CD4-positive, alpha-beta T cell treated with Interleukin-15 for 4 hours (primary cell): ENCODE measurements around the gene PDCD4.

ENCODE experiments used
- DNase-seq: peaks from one replicate; pipeline ENCODE4 v3.0.0-alpha.2; 2020; ENCODE audit warnings: low spot score

Gene PDCD4

DNA sequence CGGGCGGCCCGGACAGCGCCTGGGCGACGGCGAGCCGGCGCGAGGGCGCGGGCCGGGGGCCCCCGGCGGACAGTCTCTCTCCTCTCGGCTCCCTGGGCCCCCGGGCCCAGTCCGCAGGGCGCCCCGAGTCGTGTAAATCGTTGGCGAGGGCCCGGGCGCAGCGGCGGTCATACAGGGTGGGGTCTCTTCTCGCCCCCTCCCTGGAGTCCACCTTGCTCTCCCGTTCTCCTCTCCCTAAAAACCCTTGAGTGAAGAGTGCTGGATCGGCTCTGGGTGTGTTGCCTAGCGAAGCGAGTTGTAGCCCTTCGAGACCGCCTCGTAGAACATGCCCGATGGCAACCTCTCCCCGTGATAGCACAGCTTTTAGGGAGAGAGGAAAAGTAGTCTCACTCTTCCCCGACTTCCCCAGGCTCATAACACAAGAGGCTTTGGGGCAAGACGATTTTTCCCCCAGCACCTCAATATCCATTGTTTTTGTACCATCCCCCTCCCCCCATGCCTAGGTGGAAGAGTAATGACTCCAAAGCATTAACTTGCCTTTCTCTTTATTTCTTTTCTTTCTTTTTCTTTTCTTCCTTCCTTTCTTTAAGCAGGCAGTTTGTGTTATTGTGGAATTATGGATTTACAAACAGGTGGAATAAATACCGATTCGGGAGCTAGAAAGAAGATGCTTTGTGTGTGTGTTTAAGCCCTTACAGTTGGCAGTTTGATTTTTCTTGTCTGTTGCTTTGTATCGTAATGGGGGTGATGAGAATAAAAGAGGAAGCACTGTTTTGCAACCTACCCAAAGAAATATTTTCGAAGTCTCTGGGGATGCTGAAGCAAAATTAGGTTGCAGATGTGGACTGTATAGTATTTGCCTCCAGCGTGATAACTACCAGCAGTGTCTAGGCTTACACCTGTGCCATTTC is 48.5 kb downstream of the PDCD4 start:
- DNase-seq, result no peak

DNA sequence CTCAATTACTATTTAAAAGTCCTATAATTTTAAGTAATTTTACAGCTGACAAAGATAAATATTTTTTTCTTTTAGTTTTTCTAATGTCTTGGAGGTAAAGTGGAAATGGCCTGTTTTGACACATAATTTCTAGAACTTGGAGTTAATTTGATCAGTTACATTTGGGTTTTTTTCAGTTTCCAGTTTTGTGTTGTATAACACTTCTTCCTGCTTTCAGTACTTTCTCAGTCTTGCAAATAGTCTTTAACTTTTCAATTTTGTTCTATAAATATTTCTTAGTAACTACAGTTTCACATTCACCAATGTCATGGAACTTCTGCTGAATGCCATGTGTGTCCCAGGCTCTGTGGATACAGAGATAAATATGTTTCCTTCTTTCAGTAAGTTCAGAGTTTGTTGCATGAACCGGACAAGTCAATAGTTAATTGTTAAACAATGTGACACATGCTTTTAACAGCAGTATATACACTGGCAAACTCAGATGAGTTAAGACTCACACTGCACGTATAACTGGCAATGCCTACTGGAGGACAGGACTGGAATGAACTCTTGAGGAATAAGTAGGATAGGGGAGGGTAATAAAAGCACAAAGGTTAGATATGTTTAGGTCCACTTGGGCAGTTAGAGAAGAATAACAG is 52.2 kb downstream of the PDCD4 start:
- DNase-seq, result no peak

DNA sequence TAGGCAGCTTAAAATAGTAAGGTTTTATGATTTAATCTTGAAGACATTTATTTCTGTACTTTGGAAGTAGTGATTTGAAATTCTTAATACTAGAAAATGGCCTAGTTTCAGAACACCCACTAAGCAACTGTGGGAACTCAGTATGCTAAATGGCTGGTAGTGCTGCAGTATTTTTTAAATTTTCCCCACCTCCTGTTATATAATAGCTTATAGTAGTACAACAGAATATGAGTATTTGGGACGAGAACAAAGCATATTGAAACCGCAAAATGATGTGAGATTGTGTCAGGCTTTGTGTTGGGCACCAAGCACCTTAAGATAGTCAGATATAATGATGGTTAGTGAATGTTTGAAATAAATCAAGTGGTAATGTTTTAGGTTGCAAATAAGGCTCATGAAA is 55.7 kb downstream of the PDCD4 start:
- DNase-seq, result no peak

DNA sequence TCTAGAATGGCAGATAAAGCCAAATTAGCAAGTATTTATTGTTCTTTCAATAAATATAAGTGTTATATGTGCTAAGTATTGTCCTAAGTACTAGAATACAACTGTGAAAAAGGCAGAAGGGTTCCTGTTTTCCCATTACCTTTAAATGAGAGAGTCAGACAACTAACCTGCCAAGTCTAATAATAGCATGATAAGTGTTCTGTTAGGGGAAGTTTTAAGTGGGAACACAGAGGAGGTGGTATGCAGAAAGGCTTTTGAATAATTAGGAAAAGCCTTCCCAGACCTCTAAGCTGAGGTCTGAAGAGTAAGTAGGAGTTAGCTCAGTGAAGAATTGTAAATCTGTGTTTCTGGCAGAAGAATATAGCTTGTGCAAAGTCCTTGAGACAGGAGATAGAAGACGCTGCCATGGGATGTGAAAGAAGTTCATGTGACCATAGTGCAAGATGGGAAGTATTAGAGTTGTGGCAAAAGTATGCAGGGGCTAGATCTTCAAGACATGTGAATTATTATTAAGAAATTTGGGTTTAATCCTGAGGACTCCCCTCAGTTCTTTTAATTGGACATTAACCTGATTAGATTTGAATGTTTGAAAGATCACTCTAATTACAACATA is 60.1 kb downstream of the PDCD4 start:
- DNase-seq, result no peak

DNA sequence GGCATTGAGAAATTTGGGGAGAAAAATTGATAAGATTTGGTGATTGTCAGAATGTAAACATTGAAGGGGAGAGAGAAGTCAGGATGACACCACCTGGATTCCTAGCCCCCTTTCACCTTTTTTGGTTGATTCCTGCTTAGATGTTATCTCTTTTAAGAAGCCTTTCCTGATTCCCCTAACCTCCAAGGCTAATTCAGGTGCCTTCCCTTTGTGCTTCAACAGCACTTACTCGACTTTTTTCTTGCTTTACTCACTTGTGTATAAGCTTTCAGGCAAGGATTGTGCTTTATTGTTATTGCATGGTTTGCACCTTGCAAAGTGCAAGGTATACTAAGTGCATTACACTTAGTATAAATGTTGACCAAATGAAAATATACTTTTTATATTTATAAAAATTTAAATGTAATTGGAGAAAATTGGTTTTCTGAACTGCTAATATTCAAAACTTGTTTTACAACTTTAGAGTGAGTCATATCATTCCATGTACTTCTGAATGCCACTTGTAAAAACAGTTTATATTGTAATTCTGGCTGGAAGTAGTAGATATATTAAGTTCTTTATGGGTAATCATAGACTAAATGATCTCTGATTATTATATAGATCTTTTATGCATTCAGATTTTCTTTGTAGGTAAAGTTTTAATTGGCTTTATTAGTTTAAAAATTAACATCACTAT is 60.9 kb downstream of the PDCD4 start:
- no peak for DNase-seq

DNA sequence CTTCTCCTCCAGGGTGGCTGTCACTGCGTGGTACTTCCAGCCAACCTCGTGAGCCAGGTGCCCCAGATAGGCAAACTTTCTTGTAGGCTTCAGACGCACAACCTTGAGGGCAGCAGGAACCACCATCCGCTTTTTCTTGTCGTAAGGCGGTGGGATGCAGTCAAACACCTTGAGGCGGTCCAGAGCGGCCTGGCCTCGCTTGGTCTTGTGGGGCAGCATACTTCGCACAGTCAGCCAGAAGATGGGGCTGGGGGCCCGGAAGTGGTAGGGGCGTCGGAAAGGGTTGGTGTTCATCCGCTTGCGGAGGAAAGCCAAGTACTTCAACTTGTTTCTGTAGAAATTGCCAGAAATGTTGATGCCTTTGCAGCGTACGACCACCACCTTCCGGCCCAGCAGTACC is 65.0 kb downstream of the PDCD4 start:
- no peak for DNase-seq

DNA sequence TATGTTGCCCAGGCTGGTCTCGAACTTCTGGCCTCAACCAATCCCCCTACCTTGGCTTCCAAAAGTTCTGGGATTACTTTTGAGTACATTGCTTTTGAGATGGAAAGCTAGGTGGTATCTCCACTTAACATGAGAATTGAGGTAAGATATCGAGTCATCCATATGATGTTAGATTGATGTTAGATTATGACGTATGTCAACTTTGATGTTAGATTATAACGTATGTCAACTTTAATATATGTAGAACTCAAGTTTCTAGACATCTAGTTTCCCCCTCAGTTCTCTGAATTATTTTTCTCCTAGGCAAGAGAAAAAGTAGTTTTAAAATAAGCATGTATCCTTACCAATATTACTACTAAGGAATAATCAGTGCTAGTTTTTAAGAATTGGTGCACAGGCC is 67.7 kb downstream of the PDCD4 start:
- DNase-seq, result no peak

DNA sequence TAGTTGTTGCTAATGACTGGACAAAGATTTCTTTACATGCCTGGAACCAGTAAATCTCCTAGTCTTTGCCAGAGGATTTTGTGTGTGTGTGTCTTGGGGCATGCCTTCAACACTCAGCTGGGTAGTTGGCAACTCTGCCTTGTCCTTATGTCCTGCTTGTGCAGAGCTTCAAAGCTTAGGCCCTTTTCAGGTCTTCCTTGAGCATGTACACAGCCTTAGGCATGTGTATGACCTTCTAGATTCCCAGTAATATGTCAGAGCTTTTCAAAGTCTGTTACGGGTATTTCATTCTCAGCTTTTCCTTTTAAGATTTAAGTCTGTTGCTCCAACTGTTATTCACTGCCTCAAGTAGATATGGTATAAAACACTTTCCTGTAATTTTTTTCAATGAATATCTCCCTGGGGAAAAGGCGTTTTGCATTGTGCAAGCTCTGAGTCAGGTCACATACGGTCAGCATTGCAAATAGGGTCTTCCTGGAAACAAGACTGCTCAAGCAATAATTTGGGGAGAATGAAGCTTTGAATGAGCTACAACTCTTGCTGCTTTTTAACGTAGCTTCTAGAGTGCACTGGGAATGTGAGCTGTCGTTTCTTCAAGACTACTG is 73.2 kb downstream of the PDCD4 start:
- no peak for DNase-seq

DNA sequence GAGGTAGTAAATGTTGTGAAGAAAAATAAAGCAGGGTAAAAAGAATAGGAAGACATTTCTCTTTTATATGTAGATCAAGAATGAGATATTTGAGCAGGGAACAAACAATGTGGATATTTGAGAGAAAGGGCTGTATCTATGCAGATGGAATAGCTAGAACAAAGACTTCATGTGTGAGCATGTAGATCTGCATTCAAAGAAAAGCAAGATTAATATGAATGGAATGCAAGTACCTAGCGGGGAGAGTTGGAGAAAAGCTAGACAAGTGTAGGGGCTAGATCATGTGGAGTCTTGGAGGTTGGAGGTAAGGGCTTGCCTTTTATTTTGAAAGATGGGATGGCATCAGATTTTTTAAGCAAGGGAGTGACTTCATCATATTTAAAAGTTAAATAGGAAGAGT is 74.8 kb downstream of the PDCD4 start:
- DNase-seq, result no peak

DNA sequence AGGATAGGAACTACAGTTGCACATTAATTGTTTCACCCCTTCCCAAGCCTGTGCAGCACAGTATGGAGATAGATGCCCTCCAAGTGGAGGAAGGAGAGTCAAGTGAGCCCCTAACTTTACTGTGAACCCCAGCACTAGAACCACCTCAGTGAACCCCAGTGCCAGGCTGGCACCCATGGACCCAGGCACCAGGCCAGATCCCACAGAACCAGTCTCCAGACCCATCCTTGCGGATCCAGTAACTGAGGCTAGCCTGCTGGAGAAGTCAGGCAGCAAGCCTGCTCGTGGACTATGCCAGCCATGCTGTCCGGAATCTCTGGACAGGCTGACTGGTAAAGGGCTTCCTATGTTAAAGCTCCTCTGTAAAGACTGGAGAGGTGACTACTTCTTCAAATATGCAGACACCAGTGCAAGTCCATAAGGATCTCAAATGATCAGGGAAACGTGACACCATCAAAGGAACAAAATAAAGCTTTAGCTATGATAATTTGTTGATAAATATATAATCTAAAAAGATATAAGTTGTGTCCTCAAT is 75.4 kb downstream of the PDCD4 start:
- no peak for DNase-seq
